GM19468 (cell line): ENCODE results near the gene BABAM2.
"Not testable (repeated sequence)": the region's sequence is repeated elsewhere in the genome, so short reads cannot be mapped to it uniquely, and the experiment has no call there.

ENCODE experiments used
- ATAC-seq: cut with Tn5 transposase; IDR thresholded peaks from one replicate; pipeline ENCODE4 v1.9.1; 2021; ENCODE audit warnings: mild to moderate bottlenecking, moderate library complexity, moderate number of reproducible peaks; ENCODE audit not compliant: unreplicated experiment; ENCODE audit errors: extremely low read depth

BABAM2 gene

DNA sequence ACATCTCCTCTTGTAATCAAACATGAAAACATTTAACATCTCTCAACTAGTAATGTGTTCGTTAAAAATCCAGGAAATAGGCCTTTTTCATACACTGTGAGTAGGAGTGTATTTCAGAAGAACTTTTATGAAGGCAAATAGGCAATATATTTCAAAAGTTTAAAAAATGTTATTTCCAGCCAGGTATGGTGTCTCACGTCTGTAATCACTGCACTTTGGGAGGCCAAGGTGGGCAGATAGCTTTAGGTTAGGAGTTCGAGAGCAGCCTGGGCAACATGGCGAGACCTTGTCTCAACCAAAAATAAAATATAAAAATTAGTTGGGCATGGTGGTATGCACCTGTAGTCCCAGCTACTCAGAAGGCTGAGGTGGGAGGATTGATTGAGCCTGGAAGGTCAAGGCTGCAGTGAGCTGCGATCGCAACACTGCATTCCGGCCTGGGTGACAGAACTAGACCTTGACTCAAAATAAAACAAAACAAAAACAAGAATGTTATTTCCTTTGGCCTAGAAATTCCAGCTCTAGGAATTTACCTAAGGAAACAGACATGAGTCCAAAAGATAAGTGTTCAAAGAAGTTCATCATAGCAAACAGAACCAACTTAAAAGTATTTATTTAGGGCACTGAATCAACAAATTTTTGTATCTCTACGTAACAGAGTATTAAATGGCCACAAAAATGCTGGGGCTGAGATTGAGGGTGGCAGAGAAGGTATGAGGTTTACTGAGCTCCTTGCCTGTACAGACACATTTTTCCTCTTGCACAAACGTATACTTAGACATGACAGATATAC lies 15.2 kb upstream of the BABAM2 start:
- no peak for ATAC-seq

GRCh38 chr2:27878825-27879224 lies 11.7 kb upstream of the BABAM2 start:
- no peak for ATAC-seq

- ATAC-seq = not testable (repeated sequence)
Observed at GRCh38 chr2:27881815-27882583, 8.5 kb upstream of the BABAM2 start.

DNA sequence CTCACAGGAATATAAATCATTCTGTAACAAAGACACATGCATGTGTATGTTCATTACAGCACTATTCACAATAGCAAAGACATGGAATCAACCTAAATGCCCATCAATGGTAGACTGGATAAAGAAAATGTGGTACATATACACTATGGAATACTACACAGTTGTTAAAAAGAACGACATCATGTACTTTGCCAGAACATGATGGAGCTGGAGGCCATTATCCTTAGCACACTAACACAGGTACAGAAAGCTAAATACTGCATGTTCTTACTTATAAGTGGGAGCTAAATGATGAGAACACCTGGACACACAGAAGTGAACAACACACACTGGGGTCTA lies 8.0 kb upstream of the BABAM2 start:
- not testable (repeated sequence) for ATAC-seq

GRCh38 chr2:27884601-27885000 lies 5.9 kb upstream of the BABAM2 start:
- no peak for ATAC-seq

- no peak for ATAC-seq
Observed at GRCh38 chr2:27885234-27885633, 5.3 kb upstream of the BABAM2 start.

GRCh38 chr2:27885661-27886060 lies 4.9 kb upstream of the BABAM2 start:
- no peak for ATAC-seq

DNA sequence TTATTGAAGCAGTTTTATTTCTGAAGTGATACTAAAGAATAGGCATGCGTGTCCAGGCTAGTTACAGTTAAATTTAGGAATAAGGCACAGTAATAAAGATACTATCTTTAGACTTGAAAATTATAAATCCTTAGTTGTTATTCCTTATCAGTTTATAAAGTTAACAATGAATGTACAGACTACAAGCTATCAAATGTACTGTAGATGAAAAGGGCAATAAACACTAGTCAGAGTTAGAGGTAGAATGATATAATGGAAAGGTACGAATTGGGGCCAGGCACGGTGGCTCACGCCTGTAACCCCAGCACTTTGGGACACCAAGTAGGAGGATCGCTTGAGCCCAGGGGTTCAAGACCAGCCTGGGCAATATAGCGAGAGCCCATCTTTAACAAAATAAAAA lies 4.2 kb upstream of the BABAM2 start:
- no peak for ATAC-seq

GRCh38 chr2:27887111-27887510 lies 3.4 kb upstream of the BABAM2 start:
- no peak for ATAC-seq

DNA sequence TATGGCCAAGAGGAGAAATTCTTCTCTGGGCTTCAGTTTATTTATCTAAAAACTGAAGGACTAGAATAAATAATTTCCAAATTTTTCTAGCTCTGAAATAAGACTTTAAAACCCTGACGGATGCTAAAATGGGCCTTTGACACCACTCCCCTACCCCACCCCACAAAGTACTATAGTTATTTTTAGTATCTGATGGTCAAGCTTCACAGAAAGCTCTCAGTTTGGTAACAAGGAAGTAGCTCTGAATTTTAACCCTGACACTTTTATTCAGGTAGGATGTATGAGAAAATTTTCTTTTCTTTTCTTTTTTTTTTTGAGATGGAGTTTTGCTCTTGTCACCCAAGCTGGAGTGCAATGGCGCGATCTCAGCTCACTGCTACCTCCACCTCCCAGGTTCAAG lies 2.7 kb upstream of the BABAM2 start:
- ATAC-seq = no peak

- ATAC-seq = no peak
Observed at GRCh38 chr2:27888790-27889189, 1.7 kb upstream of the BABAM2 start.

DNA sequence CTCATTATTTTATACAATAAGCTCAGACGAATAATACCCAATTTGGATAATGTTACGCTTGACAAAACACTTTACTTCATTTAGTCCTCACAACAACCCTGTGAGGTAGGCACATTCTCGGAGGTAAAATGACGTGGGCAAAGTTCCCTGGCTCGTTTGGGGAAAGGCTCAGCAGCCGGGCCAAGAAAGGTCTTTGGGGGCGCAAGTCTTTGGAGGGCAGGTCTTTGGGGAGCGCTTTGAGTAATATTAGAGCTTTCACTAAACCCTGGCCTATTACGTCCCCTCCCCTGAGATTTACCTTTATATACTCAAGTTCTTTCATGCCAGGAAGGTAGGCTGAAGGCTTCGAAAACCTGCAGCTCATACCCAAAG lies 769 bp upstream of the BABAM2 start:
- ATAC-seq = no peak

- no peak for ATAC-seq
Observed at GRCh38 chr2:27890924-27891672, 569 bp downstream of the BABAM2 start.

DNA sequence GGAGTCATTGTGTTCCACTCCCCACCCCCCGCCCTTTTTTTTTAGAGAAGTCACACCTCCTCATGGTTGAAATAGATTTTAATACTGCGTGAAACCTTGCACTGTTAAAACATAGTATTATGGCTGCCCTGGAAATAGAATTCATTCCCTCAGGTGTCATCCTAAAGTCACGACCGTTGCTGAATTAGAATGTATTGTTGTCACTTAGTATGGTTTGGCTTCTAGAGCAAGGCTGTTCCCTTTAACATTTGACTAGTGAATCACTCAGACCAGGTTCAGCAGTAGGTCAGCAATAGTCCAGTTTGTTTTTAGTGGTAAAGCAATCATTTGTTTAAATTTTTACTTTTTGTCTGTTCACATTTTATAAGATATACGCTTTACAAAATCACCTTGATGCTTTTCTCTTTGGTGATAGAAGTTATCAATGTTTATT lies 1.2 kb downstream of the BABAM2 start:
- ATAC-seq = no peak

GRCh38 chr2:27893006-27893405 lies 2.5 kb downstream of the BABAM2 start:
- no peak for ATAC-seq

GRCh38 chr2:27897717-27898116 lies 7.2 kb downstream of the BABAM2 start:
- no peak for ATAC-seq

DNA sequence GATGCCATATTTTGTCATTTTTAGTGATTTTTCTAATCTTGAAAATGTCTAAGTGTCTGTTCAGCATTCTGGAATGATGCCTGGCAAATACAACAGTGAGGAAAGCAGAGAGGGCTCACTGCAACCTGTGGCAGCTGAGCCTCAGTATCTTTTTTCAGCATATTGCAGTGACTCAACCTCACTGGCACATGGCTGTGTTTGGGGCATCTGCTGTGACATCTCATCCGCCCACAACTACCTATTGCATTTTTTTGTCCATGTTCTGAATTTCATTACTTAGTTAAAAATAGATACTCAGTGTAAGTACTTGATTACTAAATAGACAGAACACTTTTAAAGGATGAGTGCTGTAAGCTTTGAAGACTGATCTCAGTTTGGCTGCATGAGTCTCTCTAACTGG lies 10.7 kb downstream of the BABAM2 start:
- ATAC-seq = no peak

DNA sequence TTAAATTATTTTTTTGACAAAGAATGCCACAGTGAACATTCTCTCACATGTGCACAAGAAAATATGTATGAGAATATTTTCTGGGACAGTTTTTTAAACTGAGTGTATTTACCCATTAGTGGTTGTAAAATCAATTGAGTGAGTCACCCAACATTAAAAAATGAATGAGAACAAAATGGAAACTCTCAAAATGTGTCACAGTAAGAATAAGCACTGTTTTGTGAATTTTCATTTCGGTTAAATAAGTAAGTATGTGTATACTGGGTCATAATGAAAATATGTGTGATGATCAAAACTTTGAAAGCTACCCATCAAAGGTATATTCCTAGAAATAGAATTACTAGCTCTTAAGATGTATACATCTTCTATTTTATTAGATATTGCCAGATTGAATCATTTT lies 11.6 kb downstream of the BABAM2 start:
- no peak for ATAC-seq

- no peak for ATAC-seq
Observed at GRCh38 chr2:27903018-27903417, 12.5 kb downstream of the BABAM2 start.

DNA sequence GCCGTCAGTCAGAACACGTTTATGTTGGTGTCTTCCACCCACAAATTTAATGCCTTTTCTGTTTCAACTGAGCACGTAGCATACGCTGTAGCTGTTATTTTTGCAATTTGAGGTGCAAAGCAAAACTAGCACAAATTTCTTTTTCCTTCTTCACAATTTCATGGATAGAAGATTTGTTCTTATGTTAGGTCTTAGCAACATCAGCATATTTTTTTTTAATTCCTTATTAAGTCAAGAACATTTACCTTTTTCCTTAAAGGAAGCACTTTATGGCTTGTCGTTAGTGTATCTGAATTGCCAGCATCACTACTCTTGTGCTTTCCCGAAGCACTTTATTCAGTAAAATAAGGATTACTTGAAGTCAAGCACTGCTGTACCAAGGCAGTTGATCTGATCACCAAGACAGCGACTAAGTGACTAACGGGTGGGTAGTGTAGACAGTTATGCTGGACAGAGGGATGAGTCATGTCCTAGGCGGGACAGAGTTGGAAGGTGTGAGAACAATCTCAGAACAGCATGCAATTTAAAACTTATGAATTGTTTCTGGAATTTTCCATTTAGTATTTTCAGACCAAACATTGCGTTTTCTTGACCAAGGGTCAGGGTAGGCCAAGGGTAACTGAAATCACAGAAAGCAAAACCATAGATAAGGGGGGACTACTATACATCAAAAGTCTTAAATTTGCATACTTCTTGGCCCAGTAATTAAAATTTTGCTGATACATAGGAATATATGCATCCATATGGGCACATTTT lies 13.3 kb downstream of the BABAM2 start:
- ATAC-seq = no peak

GRCh38 chr2:27904405-27904665 lies 13.8 kb downstream of the BABAM2 start:
- ATAC-seq = no peak
